RPMI8226 (cell line): ENCODE data around the gene DAZ1.
"Not testable (repeated sequence)": the region's sequence is repeated elsewhere in the genome, so short reads cannot be mapped to it uniquely, and the experiment has no call there.

Experiments used
- DNase-seq: peaks from one replicate; pipeline ENCODE4 v3.0.0-alpha.2; 2015

Gene DAZ1

GRCh38 chrY:23198908-23199307, at the start of gene DAZ1:
TSS of gene DAZ1 (minus strand) at chrY:23199008. CDS start at chrY:23198800, 208 bp downstream.
- DNase-seq: not testable (repeated sequence)

GRCh38 chrY:23219233-23219632, 20.4 kb upstream of the DAZ1 start, which contains the start of gene DAZ2:
TSS of gene DAZ2 (plus strand) at chrY:23219533. CDS start at chrY:23219741, 208 bp downstream.
- DNase-seq: not testable (repeated sequence)

- not testable (repeated sequence) for DNase-seq
These were observed 11.9 kb upstream of the DAZ1 start for GRCh38 chrY:23210681-23211080.

GRCh38 chrY:23209802-23210495, 11.1 kb upstream of the DAZ1 start:
- DNase-seq: not testable (repeated sequence)

GRCh38 chrY:23207455-23207854, 8.6 kb upstream of the DAZ1 start:
- DNase-seq: not testable (repeated sequence)
